ENCODE measurements around the gene SLC15A5.

DNA sequence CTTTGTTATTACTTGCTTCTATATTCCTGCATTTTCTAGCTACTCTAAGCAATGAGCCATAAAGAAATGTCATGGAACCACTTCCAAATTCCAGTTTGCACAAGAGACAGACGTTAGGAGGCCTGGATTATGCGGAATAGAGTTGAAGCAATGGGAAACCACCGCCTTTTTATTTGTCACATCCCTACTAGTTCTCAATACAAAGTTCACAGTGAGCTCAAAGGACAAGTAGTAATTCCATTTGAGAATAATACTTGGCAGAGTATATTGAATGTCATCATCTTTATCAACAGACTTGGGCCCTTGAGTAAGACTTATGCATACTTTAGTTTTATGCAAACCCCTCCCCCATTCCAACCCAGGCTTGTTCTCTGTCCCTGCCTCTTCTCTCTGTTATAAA is 3.7 kb upstream of the SLC15A5 start:
- TF ChIP-seq POLR2A (IDR thresholded peaks at IDR 0.05), result no peak
- TF ChIP-seq, protein P1, sequence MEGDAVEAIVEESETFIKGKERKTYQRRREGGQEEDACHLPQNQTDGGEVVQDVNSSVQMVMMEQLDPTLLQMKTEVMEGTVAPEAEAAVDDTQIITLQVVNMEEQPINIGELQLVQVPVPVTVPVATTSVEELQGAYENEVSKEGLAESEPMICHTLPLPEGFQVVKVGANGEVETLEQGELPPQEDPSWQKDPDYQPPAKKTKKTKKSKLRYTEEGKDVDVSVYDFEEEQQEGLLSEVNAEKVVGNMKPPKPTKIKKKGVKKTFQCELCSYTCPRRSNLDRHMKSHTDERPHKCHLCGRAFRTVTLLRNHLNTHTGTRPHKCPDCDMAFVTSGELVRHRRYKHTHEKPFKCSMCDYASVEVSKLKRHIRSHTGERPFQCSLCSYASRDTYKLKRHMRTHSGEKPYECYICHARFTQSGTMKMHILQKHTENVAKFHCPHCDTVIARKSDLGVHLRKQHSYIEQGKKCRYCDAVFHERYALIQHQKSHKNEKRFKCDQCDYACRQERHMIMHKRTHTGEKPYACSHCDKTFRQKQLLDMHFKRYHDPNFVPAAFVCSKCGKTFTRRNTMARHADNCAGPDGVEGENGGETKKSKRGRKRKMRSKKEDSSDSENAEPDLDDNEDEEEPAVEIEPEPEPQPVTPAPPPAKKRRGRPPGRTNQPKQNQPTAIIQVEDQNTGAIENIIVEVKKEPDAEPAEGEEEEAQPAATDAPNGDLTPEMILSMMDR (IDR thresholded peaks at IDR 0.05), result no peak
